ENCODE measurements around the gene CKAP4.

CKAP4 gene

DNA sequence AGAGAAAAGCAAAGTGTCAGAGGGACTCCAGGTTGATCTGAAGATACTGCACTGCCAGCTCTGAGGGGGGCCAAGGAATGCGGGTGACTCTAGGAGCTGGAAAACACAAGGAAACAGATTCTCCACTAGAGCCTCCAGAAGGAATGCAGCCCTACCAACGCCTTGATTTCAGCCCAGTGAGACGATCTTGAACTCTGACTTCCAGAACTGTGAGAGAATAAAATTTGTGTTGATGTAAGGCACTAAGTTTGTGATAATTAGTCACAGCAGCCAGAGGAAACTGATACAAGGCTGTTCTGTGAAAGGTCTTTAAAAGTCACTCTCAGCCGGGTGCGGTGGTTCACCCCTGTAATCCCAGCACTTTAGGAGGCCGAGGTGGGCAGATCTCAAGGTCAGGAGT, 34.2 kb downstream of the CKAP4 start:
- Histone ChIP-seq H3K27ac (ENCODE audit: low read depth, low read length) (no peak overlapping the region), H3K4me1 (ENCODE audit: control insufficient read depth, low read length) (no peaks in the 10 kb centered on the region), H3K9me3 (ENCODE audit: control insufficient read depth, insufficient read depth, low read length) (peaks cover 5% of the 10 kb centered on the region; the same call in 1 of the 2 replicates), H3K36me3 (ENCODE audit: control insufficient read depth, low read length) (no peaks in the 10 kb centered on the region), H3K4me3 (ENCODE audit: low read length) (no peak overlapping the region), H3K4me2 (ENCODE audit: low read length) (no peak overlapping the region), H3K79me2 (ENCODE audit: control insufficient read depth, low read length) (no peaks in the 10 kb centered on the region), H4K20me1 (ENCODE audit: control insufficient read depth, insufficient read depth, low read depth, low read length) (no peaks in the 10 kb centered on the region), H3K9me2 (replicated peaks; ENCODE audit: control insufficient read depth, low read length) (no peaks in the 10 kb centered on the region), H3K27me3 (ENCODE audit: control insufficient read depth, low read length) (no peaks in the 10 kb centered on the region; the same call in 1 of the 2 replicates), H3F3A (ENCODE audit: control insufficient read depth, insufficient read depth) (no peaks in the 10 kb centered on the region)
- no peak for TF ChIP-seq EZH2phosphoT487 (IDR thresholded peaks at IDR 0.05; ENCODE audit: borderline replicate concordance, low read length)
- TF ChIP-seq, protein P1, sequence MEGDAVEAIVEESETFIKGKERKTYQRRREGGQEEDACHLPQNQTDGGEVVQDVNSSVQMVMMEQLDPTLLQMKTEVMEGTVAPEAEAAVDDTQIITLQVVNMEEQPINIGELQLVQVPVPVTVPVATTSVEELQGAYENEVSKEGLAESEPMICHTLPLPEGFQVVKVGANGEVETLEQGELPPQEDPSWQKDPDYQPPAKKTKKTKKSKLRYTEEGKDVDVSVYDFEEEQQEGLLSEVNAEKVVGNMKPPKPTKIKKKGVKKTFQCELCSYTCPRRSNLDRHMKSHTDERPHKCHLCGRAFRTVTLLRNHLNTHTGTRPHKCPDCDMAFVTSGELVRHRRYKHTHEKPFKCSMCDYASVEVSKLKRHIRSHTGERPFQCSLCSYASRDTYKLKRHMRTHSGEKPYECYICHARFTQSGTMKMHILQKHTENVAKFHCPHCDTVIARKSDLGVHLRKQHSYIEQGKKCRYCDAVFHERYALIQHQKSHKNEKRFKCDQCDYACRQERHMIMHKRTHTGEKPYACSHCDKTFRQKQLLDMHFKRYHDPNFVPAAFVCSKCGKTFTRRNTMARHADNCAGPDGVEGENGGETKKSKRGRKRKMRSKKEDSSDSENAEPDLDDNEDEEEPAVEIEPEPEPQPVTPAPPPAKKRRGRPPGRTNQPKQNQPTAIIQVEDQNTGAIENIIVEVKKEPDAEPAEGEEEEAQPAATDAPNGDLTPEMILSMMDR (IDR thresholded peaks at IDR 0.05; ENCODE audit: low read depth, low read length, poor library complexity, severe bottlenecking) = no peak

DNA sequence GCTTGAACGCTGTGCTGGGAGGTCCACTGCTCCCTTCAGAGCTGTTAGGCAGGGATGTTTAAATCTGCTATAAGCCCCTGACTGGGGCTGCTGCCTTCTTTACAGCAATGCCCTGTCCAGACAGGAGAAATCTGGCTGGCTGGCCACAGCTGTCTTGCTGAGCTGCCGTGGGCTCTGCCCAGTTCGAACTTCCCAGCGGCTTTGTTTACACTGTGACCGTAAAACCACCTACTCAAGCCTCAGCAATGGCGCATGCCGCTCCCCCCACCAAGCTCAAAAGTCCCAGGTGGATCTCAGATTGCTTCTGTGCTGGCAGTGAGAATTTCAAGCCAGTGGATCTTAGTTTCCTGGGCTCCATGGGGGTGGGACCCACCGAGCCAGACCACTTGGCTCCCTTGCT, 35.8 kb downstream of the CKAP4 start:
- TF ChIP-seq EZH2phosphoT487 (IDR thresholded peaks at IDR 0.05; ENCODE audit: borderline replicate concordance, low read length) = no peak
- TF ChIP-seq, protein P1 (IDR thresholded peaks at IDR 0.05; ENCODE audit: low read depth, low read length, poor library complexity, severe bottlenecking) = no peak
- Histone ChIP-seq H4K20me1 (ENCODE audit: control insufficient read depth, insufficient read depth, low read depth, low read length) (no peaks in the 10 kb centered on the region), H3K27me3 (ENCODE audit: control insufficient read depth, low read length) (no peaks in the 10 kb centered on the region; the same call in 1 of the 2 replicates)

DNA sequence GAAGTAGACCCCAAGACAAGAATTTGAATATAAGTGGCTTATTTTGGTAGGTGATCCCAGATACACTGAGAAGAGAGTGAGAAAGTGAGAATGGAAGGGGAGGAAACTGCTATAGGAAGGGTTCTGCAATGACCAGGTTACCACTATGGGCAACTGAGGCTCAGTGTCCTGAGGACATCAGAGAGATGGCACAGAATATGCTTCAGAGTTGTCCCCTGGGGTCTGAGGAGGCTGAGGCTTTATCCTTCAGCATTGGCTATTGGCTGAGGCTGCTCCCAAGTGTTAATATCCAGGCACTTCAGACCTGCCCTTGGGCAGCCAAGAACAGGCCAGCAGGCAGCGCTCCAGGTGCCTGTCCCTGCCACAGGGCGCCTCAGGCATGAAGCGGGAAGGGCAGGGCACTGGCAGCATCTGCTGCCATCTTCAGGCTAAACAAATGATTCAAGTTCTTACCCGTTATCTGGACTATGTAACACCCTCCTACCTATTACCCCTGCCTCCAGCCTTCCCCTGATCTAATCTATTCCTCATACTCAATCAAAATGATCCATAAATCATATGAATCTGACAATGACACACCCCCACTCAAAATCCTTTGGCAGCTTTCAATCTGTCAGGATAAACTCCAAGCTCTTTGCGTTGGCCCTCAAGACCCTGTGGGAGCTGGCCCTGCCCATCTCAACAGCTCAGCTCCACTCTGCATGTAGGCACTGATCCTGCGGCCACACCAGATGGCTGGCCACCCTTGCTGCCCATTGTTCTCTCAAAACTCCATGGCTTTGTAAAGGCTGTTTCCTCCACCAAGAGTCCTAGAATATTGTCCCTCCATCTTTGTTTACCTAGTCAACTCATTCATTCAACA, 42.4 kb downstream of the CKAP4 start:
- no peaks in the 10 kb centered on the region for H3K4me1 ChIP-seq (ENCODE audit: control insufficient read depth, low read length)
- no peaks in the 10 kb centered on the region for H3F3A ChIP-seq (ENCODE audit: control insufficient read depth, insufficient read depth)
- H3K4me3 ChIP-seq (ENCODE audit: low read length) = no peak overlapping the region
- no peaks in the 10 kb centered on the region for H3K36me3 ChIP-seq (ENCODE audit: control insufficient read depth, low read length)
- H3K9me3 ChIP-seq (ENCODE audit: control insufficient read depth, insufficient read depth, low read length) = no peaks in the 10 kb centered on the region
- TF ChIP-seq, protein P1 (IDR thresholded peaks at IDR 0.05; ENCODE audit: low read depth, low read length, poor library complexity, severe bottlenecking) = peak; percentile 9
- TF ChIP-seq EZH2phosphoT487 (IDR thresholded peaks at IDR 0.05; ENCODE audit: borderline replicate concordance, low read length) = no peak
- no peaks in the 10 kb centered on the region for H4K20me1 ChIP-seq (ENCODE audit: control insufficient read depth, insufficient read depth, low read depth, low read length)
- no peaks in the 10 kb centered on the region for H3K79me2 ChIP-seq (ENCODE audit: control insufficient read depth, low read length)
- no peak overlapping the region for H3K4me2 ChIP-seq (ENCODE audit: low read length)
- no peak overlapping the region for H3K27ac ChIP-seq (ENCODE audit: low read depth, low read length)
- no peaks in the 10 kb centered on the region for H3K27me3 ChIP-seq (ENCODE audit: control insufficient read depth, low read length)
- no peaks in the 10 kb centered on the region for H3K9me2 ChIP-seq (replicated peaks; ENCODE audit: control insufficient read depth, low read length)

More for the DNA sequence above, 35.8 kb downstream of the CKAP4 start:
- no peak overlapping the region for H3K27ac ChIP-seq (ENCODE audit: low read depth, low read length)
- no peaks in the 10 kb centered on the region for H3K79me2 ChIP-seq (ENCODE audit: control insufficient read depth, low read length)
- no peaks in the 10 kb centered on the region for H3K36me3 ChIP-seq (ENCODE audit: control insufficient read depth, low read length)
- H3K4me3 ChIP-seq (ENCODE audit: low read length) = no peak overlapping the region
- H3K4me2 ChIP-seq (ENCODE audit: low read length) = no peak overlapping the region
- no peaks in the 10 kb centered on the region for H3K9me2 ChIP-seq (replicated peaks; ENCODE audit: control insufficient read depth, low read length)
- no peaks in the 10 kb centered on the region for H3F3A ChIP-seq (ENCODE audit: control insufficient read depth, insufficient read depth)
- no peaks in the 10 kb centered on the region for H3K4me1 ChIP-seq (ENCODE audit: control insufficient read depth, low read length)
- H3K9me3 ChIP-seq (ENCODE audit: control insufficient read depth, insufficient read depth, low read length) = no peaks in the 10 kb centered on the region

Measured in DOHH2 (cell line).